ENCODE data around the gene IRAK4.

IRAK4 gene

GRCh38 chr12:43776498-43776897 lies 17.7 kb downstream of the IRAK4 start:
- Histone ChIP-seq H3K4me2 (ENCODE audit: insufficient read depth, low read length, poor library complexity, severe bottlenecking) (no peak overlapping the region), H3K14ac (ENCODE audit: low read length) (no peak overlapping the region)
- no peak for DNase-seq (ENCODE audit: low spot score)

GRCh38 chr12:43786899-43787693 lies 28.3 kb downstream of the IRAK4 start:
- Histone ChIP-seq H3K9ac (ENCODE audit: low read depth, low read length, poor library complexity) (no peak overlapping the region), H3K4me1 (ENCODE audit: control insufficient read depth in 2 of 2, insufficient read depth in 1 of 2, low read depth in 1 of 2, low read length in 2 of 2) (no peaks in the 10 kb centered on the region), H3K4ac (ENCODE audit: low read length) (no peak overlapping the region), H2AFZ (ENCODE audit: low read length) (no peak overlapping the region), H3K79me1 (ENCODE audit: low read depth, low read length) (no peaks in the 10 kb centered on the region), H3K14ac (ENCODE audit: low read length) (no peak overlapping the region), H3K27me3 (ENCODE audit: control insufficient read depth in 3 of 3, insufficient read depth in 3 of 3, low read depth in 1 of 3, low read length in 3 of 3) (no peaks in the 10 kb centered on the region), H2BK120ac (ENCODE audit: low read depth, low read length) (no peak overlapping the region), H3K4me3 (ENCODE audit: low read length in 2 of 2) (no peak overlapping the region), H3K9me3 (replicated peaks in 1 of 2; ENCODE audit: control insufficient read depth in 2 of 2, insufficient read depth in 1 of 2, low read depth in 1 of 2, low read length in 2 of 2) (no peaks in the 10 kb centered on the region), H2BK5ac (ENCODE audit: low read length) (no peak overlapping the region), H4K8ac (ENCODE audit: low read depth, low read length) (no peak overlapping the region), H3K18ac (ENCODE audit: low read length) (no peak overlapping the region), H3K36me3 (replicated peaks in 1 of 2; ENCODE audit: control insufficient read depth in 2 of 2, insufficient read depth in 2 of 2, low read length in 2 of 2) (no peaks in the 10 kb centered on the region), H3K23ac (ENCODE audit: low read depth, low read length, poor library complexity) (no peak overlapping the region), H4K91ac (ENCODE audit: low read depth, low read length, poor library complexity) (no peak overlapping the region), H2AK5ac (ENCODE audit: low read depth, low read length) (no peak overlapping the region), H3K27ac (replicated peaks; ENCODE audit: low read length) (no peak overlapping the region), H2BK15ac (ENCODE audit: low read length) (no peak overlapping the region), H2BK12ac (ENCODE audit: low read length) (no peak overlapping the region), H3K4me2 (ENCODE audit: insufficient read depth, low read length, poor library complexity, severe bottlenecking) (no peak overlapping the region)
- DNase-seq (ENCODE audit: low spot score) = no peak

More at GRCh38 chr12:43776498-43776897, 17.7 kb downstream of the IRAK4 start:
- H4K91ac ChIP-seq (ENCODE audit: low read depth, low read length, poor library complexity) = no peak overlapping the region
- no peak overlapping the region for H2AK5ac ChIP-seq (ENCODE audit: low read depth, low read length)
- H2BK12ac ChIP-seq (ENCODE audit: low read length) = no peak overlapping the region
- no peak overlapping the region for H3K4ac ChIP-seq (ENCODE audit: low read length)
- no peaks in the 10 kb centered on the region for H3K9me3 ChIP-seq (replicated peaks in 1 of 2; ENCODE audit: control insufficient read depth in 2 of 2, insufficient read depth in 1 of 2, low read depth in 1 of 2, low read length in 2 of 2)
- H3K18ac ChIP-seq (ENCODE audit: low read length) = no peak overlapping the region
- no peak overlapping the region for H2BK5ac ChIP-seq (ENCODE audit: low read length)
- no peak overlapping the region for H2AFZ ChIP-seq (ENCODE audit: low read length)
- no peak overlapping the region for H3K4me3 ChIP-seq (ENCODE audit: low read length in 2 of 2)
- no peaks in the 10 kb centered on the region for H3K4me1 ChIP-seq (ENCODE audit: control insufficient read depth in 2 of 2, insufficient read depth in 1 of 2, low read depth in 1 of 2, low read length in 2 of 2)
- H3K9ac ChIP-seq (ENCODE audit: low read depth, low read length, poor library complexity) = no peak overlapping the region
- no peak overlapping the region for H2BK15ac ChIP-seq (ENCODE audit: low read length)
- no peaks in the 10 kb centered on the region for H3K36me3 ChIP-seq (replicated peaks in 1 of 2; ENCODE audit: control insufficient read depth in 2 of 2, insufficient read depth in 2 of 2, low read length in 2 of 2)
- no peaks in the 10 kb centered on the region for H3K27me3 ChIP-seq (ENCODE audit: control insufficient read depth in 3 of 3, insufficient read depth in 3 of 3, low read depth in 1 of 3, low read length in 3 of 3)
- H2BK120ac ChIP-seq (ENCODE audit: low read depth, low read length) = no peak overlapping the region
- WGBS, 2 donors (ENCODE audit: extremely low coverage in 2 of 2, insufficient read length in 2 of 2, insufficient replicate concordance in 1 of 2) = no CpG with 5 or more reads among the region's 3 CpGs
- H3K23ac ChIP-seq (ENCODE audit: low read depth, low read length, poor library complexity) = no peak overlapping the region
- H3K79me1 ChIP-seq (ENCODE audit: low read depth, low read length) = no peaks in the 10 kb centered on the region
- no peak overlapping the region for H4K8ac ChIP-seq (ENCODE audit: low read depth, low read length)
- no peak overlapping the region for H3K27ac ChIP-seq (replicated peaks; ENCODE audit: low read length)

DNA sequence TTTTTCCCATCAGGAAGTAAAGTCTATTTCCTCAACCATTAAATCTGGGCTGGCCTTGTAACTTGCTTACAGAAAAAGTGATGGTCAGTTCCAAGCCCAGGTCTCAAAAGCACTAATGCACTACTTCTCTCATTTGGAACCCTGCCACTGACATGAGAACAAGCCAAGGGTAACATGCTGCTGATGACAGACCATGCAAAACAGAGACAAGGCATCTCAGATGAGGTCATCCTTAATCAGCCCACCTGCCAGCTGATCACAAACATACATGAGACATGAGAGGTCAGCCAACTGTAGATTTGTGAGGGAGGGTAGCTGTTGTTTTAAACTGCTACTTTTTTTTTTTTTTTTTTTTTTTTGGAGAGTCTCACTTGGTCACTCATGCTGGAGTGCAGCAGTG lies 31.2 kb downstream of the IRAK4 start:
- Histone ChIP-seq H3K4me3 (ENCODE audit: low read length in 2 of 2) (no peak overlapping the region), H3K4ac (ENCODE audit: low read length) (no peak overlapping the region), H2BK12ac (ENCODE audit: low read length) (no peak overlapping the region), H3K14ac (ENCODE audit: low read length) (no peak overlapping the region), H3K18ac (ENCODE audit: low read length) (no peak overlapping the region), H2AK5ac (ENCODE audit: low read depth, low read length) (no peak overlapping the region), H2BK5ac (ENCODE audit: low read length) (no peak overlapping the region), H3K27me3 (ENCODE audit: control insufficient read depth in 3 of 3, insufficient read depth in 3 of 3, low read depth in 1 of 3, low read length in 3 of 3) (no peaks in the 10 kb centered on the region), H3K4me2 (ENCODE audit: insufficient read depth, low read length, poor library complexity, severe bottlenecking) (no peak overlapping the region), H3K36me3 (replicated peaks in 1 of 2; ENCODE audit: control insufficient read depth in 2 of 2, insufficient read depth in 2 of 2, low read length in 2 of 2) (peaks cover 0 to 6% of the 10 kb centered on the region in 2 donors), H2BK15ac (ENCODE audit: low read length) (no peak overlapping the region), H4K8ac (ENCODE audit: low read depth, low read length) (no peak overlapping the region), H3K27ac (replicated peaks; ENCODE audit: low read length) (no peak overlapping the region), H3K79me1 (ENCODE audit: low read depth, low read length) (no peaks in the 10 kb centered on the region), H3K9me3 (replicated peaks in 1 of 2; ENCODE audit: control insufficient read depth in 2 of 2, insufficient read depth in 1 of 2, low read depth in 1 of 2, low read length in 2 of 2) (no peaks in the 10 kb centered on the region), H4K91ac (ENCODE audit: low read depth, low read length, poor library complexity) (no peak overlapping the region), H3K23ac (ENCODE audit: low read depth, low read length, poor library complexity) (no peak overlapping the region), H3K9ac (ENCODE audit: low read depth, low read length, poor library complexity) (no peak overlapping the region), H3K4me1 (ENCODE audit: control insufficient read depth in 2 of 2, insufficient read depth in 1 of 2, low read depth in 1 of 2, low read length in 2 of 2) (no peaks in the 10 kb centered on the region), H2AFZ (ENCODE audit: low read length) (no peak overlapping the region), H2BK120ac (ENCODE audit: low read depth, low read length) (no peak overlapping the region)
- no peak for DNase-seq (ENCODE audit: low spot score)

- Histone ChIP-seq H3K23ac (ENCODE audit: low read depth, low read length, poor library complexity) (no peak overlapping the region), H3K9me3 (replicated peaks in 1 of 2; ENCODE audit: control insufficient read depth in 2 of 2, insufficient read depth in 1 of 2, low read depth in 1 of 2, low read length in 2 of 2) (no peaks in the 10 kb centered on the region), H3K27me3 (ENCODE audit: control insufficient read depth in 3 of 3, insufficient read depth in 3 of 3, low read depth in 1 of 3, low read length in 3 of 3) (no peaks in the 10 kb centered on the region), H3K27ac (replicated peaks; ENCODE audit: low read length) (no peak overlapping the region), H2AFZ (ENCODE audit: low read length) (no peak overlapping the region), H3K4me2 (ENCODE audit: insufficient read depth, low read length, poor library complexity, severe bottlenecking) (no peak overlapping the region), H4K91ac (ENCODE audit: low read depth, low read length, poor library complexity) (no peak overlapping the region), H2BK5ac (ENCODE audit: low read length) (no peak overlapping the region), H3K36me3 (replicated peaks in 1 of 2; ENCODE audit: control insufficient read depth in 2 of 2, insufficient read depth in 2 of 2, low read length in 2 of 2) (peaks cover 2 to 65% of the 10 kb centered on the region in 2 donors), H3K18ac (ENCODE audit: low read length) (no peak overlapping the region), H2BK120ac (ENCODE audit: low read depth, low read length) (no peak overlapping the region), H2AK5ac (ENCODE audit: low read depth, low read length) (no peak overlapping the region), H3K14ac (ENCODE audit: low read length) (no peak overlapping the region), H3K4ac (ENCODE audit: low read length) (no peak overlapping the region), H4K8ac (ENCODE audit: low read depth, low read length) (no peak overlapping the region), H2BK12ac (ENCODE audit: low read length) (no peak overlapping the region), H3K79me1 (ENCODE audit: low read depth, low read length) (no peaks in the 10 kb centered on the region), H2BK15ac (ENCODE audit: low read length) (no peak overlapping the region), H3K9ac (ENCODE audit: low read depth, low read length, poor library complexity) (no peak overlapping the region), H3K4me3 (ENCODE audit: low read length in 2 of 2) (no peak overlapping the region), H3K4me1 (ENCODE audit: control insufficient read depth in 2 of 2, insufficient read depth in 1 of 2, low read depth in 1 of 2, low read length in 2 of 2) (no peaks in the 10 kb centered on the region)
- no CpG with 5 or more reads among the region's 2 CpGs for WGBS, 2 donors (ENCODE audit: extremely low coverage in 2 of 2, insufficient read length in 2 of 2, insufficient replicate concordance in 1 of 2)
- no peak for DNase-seq (ENCODE audit: low spot score)
These were observed 37.0 kb downstream of the IRAK4 start for GRCh38 chr12:43795716-43796280.
